Measurements from ENCODE around the gene F11.

The F11 gene

GRCh38 chr4:186265683-186266652 lies at the start of gene F11:
TSS of gene F11 (plus strand) at chr4:186266189. CDS start at chr4:186267137, 948 bp downstream.
- Histone ChIP-seq H4K20me1 (ENCODE audit: low read depth, low read length) (no peaks in the 10 kb centered on the region), H3K9me3 (ENCODE audit: insufficient read depth, low read length) (no peaks in the 10 kb centered on the region), H2AFZ (ENCODE audit: low read depth, low read length, severe bottlenecking) (peak within 1 kb of the TSS; percentile 28), H3K9me2 (replicated peaks; ENCODE audit: insufficient read depth, low read length) (no peaks in the 10 kb centered on the region), H3K27ac (ENCODE audit: low read depth, low read length) (no peak within 1 kb of the TSS), H3K36me3 (ENCODE audit: low read length) (no peaks in the 10 kb centered on the region), H3K4me2 (ENCODE audit: low read depth, low read length, poor library complexity, severe bottlenecking) (no peak within 1 kb of the TSS), H3K9ac (ENCODE audit: low read length) (no peak within 1 kb of the TSS), H3K27me3 (ENCODE audit: low read length) (no peaks in the 10 kb centered on the region), H3K79me2 (ENCODE audit: insufficient read depth, low read length) (no peaks in the 10 kb centered on the region), H3F3A (ENCODE audit: insufficient read depth) (no peaks in the 10 kb centered on the region), H3K4me3 (ENCODE audit: insufficient read depth, low read length, poor library complexity, severe bottlenecking) (no peak within 1 kb of the TSS)
- TF ChIP-seq CTCF (IDR thresholded peaks at IDR 0.05; ENCODE audit: insufficient read depth, low read length, poor library complexity, severe bottlenecking) (no peak), EZH2phosphoT487 (conservative IDR thresholded peaks at IDR 0.05; ENCODE audit: low read length) (no peak)

- Histone ChIP-seq H2AFZ (ENCODE audit: low read depth, low read length, severe bottlenecking) (no peak overlapping the region), H3K9me2 (replicated peaks; ENCODE audit: insufficient read depth, low read length) (no peaks in the 10 kb centered on the region), H3K4me3 (ENCODE audit: insufficient read depth, low read length, poor library complexity, severe bottlenecking) (no peak overlapping the region), H3K36me3 (ENCODE audit: low read length) (no peaks in the 10 kb centered on the region), H3K79me2 (ENCODE audit: insufficient read depth, low read length) (no peaks in the 10 kb centered on the region), H3F3A (ENCODE audit: insufficient read depth) (no peaks in the 10 kb centered on the region), H3K27ac (ENCODE audit: low read depth, low read length) (no peak overlapping the region), H3K9ac (ENCODE audit: low read length) (no peak overlapping the region), H3K27me3 (ENCODE audit: low read length) (no peaks in the 10 kb centered on the region), H3K9me3 (ENCODE audit: insufficient read depth, low read length) (no peaks in the 10 kb centered on the region), H4K20me1 (ENCODE audit: low read depth, low read length) (no peaks in the 10 kb centered on the region), H3K4me2 (ENCODE audit: low read depth, low read length, poor library complexity, severe bottlenecking) (no peak overlapping the region)
- TF ChIP-seq EZH2phosphoT487 (conservative IDR thresholded peaks at IDR 0.05; ENCODE audit: low read length) (no peak), CTCF (IDR thresholded peaks at IDR 0.05; ENCODE audit: insufficient read depth, low read length, poor library complexity, severe bottlenecking) (no peak)
Observed at GRCh38 chr4:186216465-186217024, 49.4 kb upstream of the F11 start.

- Histone ChIP-seq H3K4me2 (ENCODE audit: low read depth, low read length, poor library complexity, severe bottlenecking) (no peak overlapping the region), H4K20me1 (ENCODE audit: low read depth, low read length) (no peaks in the 10 kb centered on the region), H3K9me3 (ENCODE audit: insufficient read depth, low read length) (no peaks in the 10 kb centered on the region), H3K9ac (ENCODE audit: low read length) (no peak overlapping the region), H3K27me3 (ENCODE audit: low read length) (no peaks in the 10 kb centered on the region), H3K36me3 (ENCODE audit: low read length) (no peaks in the 10 kb centered on the region), H3K27ac (ENCODE audit: low read depth, low read length) (no peak overlapping the region), H2AFZ (ENCODE audit: low read depth, low read length, severe bottlenecking) (no peak overlapping the region), H3K4me3 (ENCODE audit: insufficient read depth, low read length, poor library complexity, severe bottlenecking) (no peak overlapping the region), H3K9me2 (replicated peaks; ENCODE audit: insufficient read depth, low read length) (no peaks in the 10 kb centered on the region), H3K79me2 (ENCODE audit: insufficient read depth, low read length) (no peaks in the 10 kb centered on the region), H3F3A (ENCODE audit: insufficient read depth) (no peaks in the 10 kb centered on the region)
- no peak for TF ChIP-seq CTCF (IDR thresholded peaks at IDR 0.05; ENCODE audit: insufficient read depth, low read length, poor library complexity, severe bottlenecking)
- no peak for TF ChIP-seq EZH2phosphoT487 (conservative IDR thresholded peaks at IDR 0.05; ENCODE audit: low read length)
Observed at GRCh38 chr4:186217733-186218293, 48.2 kb upstream of the F11 start.
